NCI-H1930 (cell line): Measurements from ENCODE around the gene KRT9.

Experiments used
- DNase-seq, 2 experiments: peaks; one replicate each; lab custom pipeline; 2025; lab: John Stamatoyannopoulos, UW

The KRT9 gene

DNA sequence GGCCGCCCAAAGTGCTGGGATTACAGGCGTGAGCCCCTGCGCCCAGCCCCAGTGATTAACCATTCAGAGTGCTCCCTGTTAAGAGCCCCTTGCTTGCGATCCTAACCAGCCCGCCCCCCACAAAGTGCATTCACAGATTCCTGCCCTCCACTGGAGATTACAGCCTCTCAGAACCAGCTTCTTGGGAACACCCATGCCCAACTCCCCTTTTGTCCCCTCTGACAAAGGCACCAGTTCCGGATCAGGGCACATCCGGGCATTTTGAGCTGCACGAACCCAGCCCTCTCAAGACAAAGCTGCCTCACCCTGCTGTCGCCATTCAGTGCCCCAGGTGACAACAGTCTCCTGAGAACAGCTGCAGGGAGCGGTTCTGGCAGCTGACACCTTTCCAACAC, 42.9 kb downstream of the KRT9 start:
- no peak for DNase-seq

- DNase-seq, result no peak
These were observed 44.5 kb downstream of the KRT9 start for GRCh38 chr17:41527063-41528023.

- no peak for DNase-seq
These were observed 47.6 kb downstream of the KRT9 start for GRCh38 chr17:41524261-41524660.

GRCh38 chr17:41523787-41524186, 48.1 kb downstream of the KRT9 start:
- no peak for DNase-seq

- DNase-seq, result no peak
These were observed 48.6 kb downstream of the KRT9 start for GRCh38 chr17:41523225-41523593.

GRCh38 chr17:41522301-41523224, 49.3 kb downstream of the KRT9 start:
- DNase-seq, result no peak

DNA sequence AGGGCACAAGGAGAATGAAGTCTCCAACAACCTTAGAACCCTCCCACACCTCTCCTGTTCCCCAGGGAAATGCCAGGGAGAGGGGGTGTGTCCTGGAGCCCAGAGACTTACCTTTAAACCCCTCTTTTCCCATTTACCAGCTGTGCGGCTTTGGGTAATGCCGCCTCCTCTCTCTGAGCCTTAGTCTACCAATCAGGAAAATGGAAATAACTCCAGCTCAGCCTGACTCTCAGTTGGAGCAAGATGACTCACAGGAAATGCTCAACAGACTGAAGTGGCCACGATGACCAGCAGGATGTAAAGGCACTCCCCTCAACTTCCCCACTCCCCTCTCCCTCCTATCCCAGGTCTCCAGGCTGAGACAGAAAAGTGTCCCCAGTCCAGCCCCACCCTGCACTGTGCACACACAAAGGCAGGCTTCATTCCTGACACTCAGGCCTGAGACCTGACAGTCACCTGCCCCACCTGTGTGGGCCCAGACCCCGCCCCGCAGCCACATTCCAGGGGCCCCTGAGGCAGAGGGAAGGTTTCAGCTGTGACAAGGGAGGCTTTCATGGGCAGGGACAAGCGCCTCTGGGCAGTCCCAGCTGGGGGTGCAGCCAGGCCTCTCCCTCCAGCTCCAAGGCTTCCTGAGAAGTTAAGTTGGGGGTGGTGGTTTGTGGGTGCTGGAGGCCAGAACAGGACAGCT, 50.1 kb downstream of the KRT9 start:
- DNase-seq, result no peak

DNA sequence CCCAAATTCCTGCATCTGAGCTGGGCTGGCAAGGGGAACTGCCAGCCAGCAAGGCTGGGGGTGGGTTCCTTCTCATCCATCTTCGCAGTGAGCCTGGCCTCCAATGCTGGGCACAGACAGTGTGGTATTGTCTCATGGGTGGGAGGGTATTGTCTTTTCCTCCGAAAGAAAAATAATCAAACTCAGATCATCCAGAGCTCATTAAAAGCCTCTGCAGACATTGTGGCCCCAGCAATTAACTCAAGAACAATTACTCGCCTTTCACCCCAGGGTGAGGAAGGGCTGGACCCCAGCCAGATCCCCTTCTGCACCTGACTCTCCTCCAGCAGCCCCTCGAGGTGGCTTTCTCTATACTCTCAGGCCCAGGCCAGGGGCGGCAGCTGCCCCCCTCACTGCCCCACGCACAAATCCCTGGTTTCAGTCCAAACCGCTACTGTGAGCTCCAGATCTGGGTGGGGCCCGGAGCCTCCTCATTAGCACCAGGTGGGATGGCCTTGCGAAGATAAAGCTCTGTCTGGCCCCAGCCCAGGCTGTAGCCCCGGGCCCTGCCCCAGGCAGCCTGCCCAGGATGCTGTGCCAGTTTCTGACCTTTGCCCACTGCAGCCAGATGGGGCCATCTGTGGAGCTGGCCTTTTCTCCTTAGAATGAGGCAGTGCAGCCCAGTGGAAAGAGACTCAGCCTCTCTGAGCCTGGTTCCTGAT, 50.9 kb downstream of the KRT9 start:
- DNase-seq, result no peak

GRCh38 chr17:41519501-41520224, 52.2 kb downstream of the KRT9 start:
- DNase-seq, result no peak

DNA sequence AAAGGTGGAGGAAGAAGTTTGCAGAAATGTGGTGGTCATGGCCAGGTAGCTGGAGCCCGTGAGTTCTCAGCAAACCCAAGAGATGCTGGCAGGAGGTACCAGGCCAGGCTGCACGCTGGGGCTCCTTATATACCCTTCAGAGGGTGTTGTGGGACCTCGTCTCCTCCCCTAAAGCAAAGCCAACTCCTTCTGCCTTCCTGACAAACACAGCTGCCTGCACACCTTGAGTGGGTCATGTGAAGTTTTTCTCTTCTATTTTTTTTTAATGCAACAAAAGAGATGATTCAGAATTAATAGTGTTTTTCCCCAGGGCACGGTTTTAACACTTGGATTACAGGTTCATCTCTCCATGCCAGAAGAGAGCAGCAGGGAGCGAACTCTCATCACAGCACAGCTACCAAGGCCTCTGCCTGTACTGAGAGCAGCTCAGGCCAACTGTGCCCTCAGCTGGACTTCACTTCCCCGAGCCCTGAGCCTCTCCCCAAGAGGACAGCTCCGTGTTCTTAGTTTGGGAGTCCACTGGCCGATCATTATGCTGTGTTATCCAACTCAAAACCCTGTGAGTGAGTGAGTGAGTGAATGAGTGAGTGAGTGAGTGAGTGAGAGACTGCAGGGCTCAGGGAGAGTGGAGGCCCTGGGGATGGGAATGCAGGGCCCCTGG, 52.9 kb downstream of the KRT9 start, which contains the start of gene KRT15:
KRT15 (minus strand) TSS at position 102 of the 661 bp plus-strand sequence; CDS start at position 39, 63 bp downstream.
- no peak for DNase-seq

- DNase-seq, result no peak
These were observed 53.8 kb downstream of the KRT9 start for GRCh38 chr17:41518031-41518430.

GRCh38 chr17:41516830-41517283, 55.0 kb downstream of the KRT9 start:
- no peak for DNase-seq

DNA sequence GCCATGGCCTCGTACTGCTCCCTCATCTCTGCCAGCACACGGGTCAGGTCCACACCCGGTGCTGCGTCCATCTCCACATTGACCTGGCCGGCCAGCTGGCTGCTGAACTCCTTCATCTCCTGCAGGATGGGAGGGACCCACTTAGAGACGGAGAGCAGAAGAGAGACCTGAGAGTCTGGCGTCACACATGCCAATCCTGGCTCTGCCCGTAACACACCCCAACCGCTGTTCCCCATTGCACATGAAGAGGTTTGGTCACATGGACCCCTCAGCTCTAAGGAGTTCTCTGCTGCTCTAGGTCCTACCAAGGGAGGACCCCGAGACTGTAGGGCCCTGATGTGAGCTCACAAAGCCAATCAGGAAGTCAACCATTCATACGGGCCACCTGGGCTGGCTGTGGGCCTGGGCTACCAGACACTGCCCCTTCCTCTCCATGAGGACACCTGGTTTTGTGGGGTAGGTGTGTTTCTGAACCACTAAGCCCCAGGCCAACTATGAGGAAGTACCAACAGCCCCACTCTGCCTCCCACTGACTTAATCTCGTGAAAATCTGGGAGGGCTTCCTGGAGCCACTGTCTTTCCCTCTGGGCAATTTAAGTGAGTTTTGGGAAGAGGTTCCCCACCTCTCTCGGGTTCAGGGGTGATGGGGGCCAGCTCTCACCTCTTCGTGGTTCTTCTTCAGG, 55.6 kb downstream of the KRT9 start:
- no peak for DNase-seq
